Keratinocyte (primary cell): ENCODE results near the gene SPRED2.

ENCODE experiments used
- EZH2 ChIP-seq: IDR thresholded peaks from one replicate; pipeline ENCODE4 v1.6.1; 2012; ENCODE audit warnings: inconsistent platforms, mild to moderate bottlenecking, low read length, moderate library complexity
- TF ChIP-seq, protein P1 (sequence below), 3 experiments: IDR thresholded peaks in 1 of 3; conservative IDR thresholded peaks in 1 of 3; optimal IDR thresholded peaks in 1 of 3; 2 replicates in 2 of 3; 3 replicates in 1 of 3; pipeline versions ENCODE3 to v1.5.1; 2011; ENCODE audit warnings: low read length in 3 of 3, mild to moderate bottlenecking in 3 of 3, moderate library complexity in 2 of 3, control low read depth in 1 of 3, inconsistent platforms in 1 of 3; ENCODE audit not compliant: insufficient read depth in 2 of 3; ENCODE audit errors: extremely low read depth in 1 of 3

DNA sequence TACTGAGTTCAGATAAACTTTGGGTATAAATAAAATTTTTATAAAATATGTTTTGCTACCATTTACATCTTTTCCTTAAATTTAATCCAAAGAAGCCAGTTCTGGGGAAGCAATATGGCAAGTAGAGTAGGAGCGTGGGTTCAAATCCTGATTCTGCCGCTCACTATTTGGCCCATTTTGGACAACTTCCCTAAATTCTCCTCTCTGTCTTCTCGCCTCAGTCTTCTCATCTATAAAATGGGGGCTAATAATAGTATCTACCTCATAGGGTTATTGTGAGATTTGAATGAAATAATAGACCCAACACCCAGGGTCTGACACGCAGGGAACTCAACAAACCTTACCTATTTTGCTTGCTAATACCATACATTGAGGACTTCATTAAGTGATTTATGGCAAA, 145.0 kb downstream of the SPRED2 start:
- TF ChIP-seq, protein P1, sequence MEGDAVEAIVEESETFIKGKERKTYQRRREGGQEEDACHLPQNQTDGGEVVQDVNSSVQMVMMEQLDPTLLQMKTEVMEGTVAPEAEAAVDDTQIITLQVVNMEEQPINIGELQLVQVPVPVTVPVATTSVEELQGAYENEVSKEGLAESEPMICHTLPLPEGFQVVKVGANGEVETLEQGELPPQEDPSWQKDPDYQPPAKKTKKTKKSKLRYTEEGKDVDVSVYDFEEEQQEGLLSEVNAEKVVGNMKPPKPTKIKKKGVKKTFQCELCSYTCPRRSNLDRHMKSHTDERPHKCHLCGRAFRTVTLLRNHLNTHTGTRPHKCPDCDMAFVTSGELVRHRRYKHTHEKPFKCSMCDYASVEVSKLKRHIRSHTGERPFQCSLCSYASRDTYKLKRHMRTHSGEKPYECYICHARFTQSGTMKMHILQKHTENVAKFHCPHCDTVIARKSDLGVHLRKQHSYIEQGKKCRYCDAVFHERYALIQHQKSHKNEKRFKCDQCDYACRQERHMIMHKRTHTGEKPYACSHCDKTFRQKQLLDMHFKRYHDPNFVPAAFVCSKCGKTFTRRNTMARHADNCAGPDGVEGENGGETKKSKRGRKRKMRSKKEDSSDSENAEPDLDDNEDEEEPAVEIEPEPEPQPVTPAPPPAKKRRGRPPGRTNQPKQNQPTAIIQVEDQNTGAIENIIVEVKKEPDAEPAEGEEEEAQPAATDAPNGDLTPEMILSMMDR (optimal IDR thresholded peaks at IDR 0.05 in 1 of 3, IDR thresholded peaks at IDR 0.05 in 1 of 3, conservative IDR thresholded peaks at IDR 0.05 in 1 of 3; ENCODE audit: extremely low read depth in 1 of 3, insufficient read depth in 2 of 3, low read length in 3 of 3), result no peak
- no peak for TF ChIP-seq EZH2
